Neuron (in vitro differentiated cells): ENCODE results near the gene COL6A1.

Source experiments
- H2AFZ ChIP-seq: one replicate; pipeline ENCODE4 v1.6.1; 2013; ENCODE audit warnings: low read depth, mild to moderate bottlenecking, inconsistent platforms, low read length, moderate library complexity
- H3K27me3 ChIP-seq: one replicate; pipeline ENCODE4 v1.6.1; 2013; ENCODE audit warnings: low read length; ENCODE audit not compliant: insufficient read depth
- H3K36me3 ChIP-seq: one replicate; pipeline ENCODE4 v1.6.1; 2013; ENCODE audit warnings: low read length; ENCODE audit not compliant: insufficient read depth
- H3K4me1 ChIP-seq: one replicate; pipeline ENCODE4 v1.6.1; 2013; ENCODE audit warnings: low read length; ENCODE audit not compliant: insufficient read depth
- H3K4me3 ChIP-seq: 2 replicates; pipeline ENCODE4 v1.5.1; 2013; ENCODE audit warnings: mild to moderate bottlenecking, low read length, moderate library complexity
- H3K9me3 ChIP-seq: one replicate; pipeline ENCODE4 v1.6.1; 2013; ENCODE audit warnings: low read length

COL6A1 gene

GRCh38 chr21:45941338-45941710 is 40.2 kb upstream of the COL6A1 start:
- Histone ChIP-seq H3K9me3 (no peaks in the 10 kb centered on the region), H3K4me1 (no peaks in the 10 kb centered on the region), H3K36me3 (no peaks in the 10 kb centered on the region), H3K4me3 (no peak overlapping the region), H3K27me3 (peaks cover 16% of the 10 kb centered on the region), H2AFZ (no peak overlapping the region)

GRCh38 chr21:45941717-45942546 is 39.6 kb upstream of the COL6A1 start:
- peaks cover 10% of the 10 kb centered on the region for H3K27me3 ChIP-seq
- no peak overlapping the region for H3K4me3 ChIP-seq
- no peak overlapping the region for H2AFZ ChIP-seq
- no peaks in the 10 kb centered on the region for H3K36me3 ChIP-seq
- no peaks in the 10 kb centered on the region for H3K4me1 ChIP-seq
- H3K9me3 ChIP-seq, result no peaks in the 10 kb centered on the region

- no peaks in the 10 kb centered on the region for H3K9me3 ChIP-seq
- H2AFZ ChIP-seq, result no peak overlapping the region
- H3K4me3 ChIP-seq, result no peak overlapping the region
- H3K4me1 ChIP-seq, result no peaks in the 10 kb centered on the region
- peaks cover 2% of the 10 kb centered on the region for H3K27me3 ChIP-seq
- no peaks in the 10 kb centered on the region for H3K36me3 ChIP-seq
Observed at GRCh38 chr21:45942755-45943629, 38.6 kb upstream of the COL6A1 start.

DNA sequence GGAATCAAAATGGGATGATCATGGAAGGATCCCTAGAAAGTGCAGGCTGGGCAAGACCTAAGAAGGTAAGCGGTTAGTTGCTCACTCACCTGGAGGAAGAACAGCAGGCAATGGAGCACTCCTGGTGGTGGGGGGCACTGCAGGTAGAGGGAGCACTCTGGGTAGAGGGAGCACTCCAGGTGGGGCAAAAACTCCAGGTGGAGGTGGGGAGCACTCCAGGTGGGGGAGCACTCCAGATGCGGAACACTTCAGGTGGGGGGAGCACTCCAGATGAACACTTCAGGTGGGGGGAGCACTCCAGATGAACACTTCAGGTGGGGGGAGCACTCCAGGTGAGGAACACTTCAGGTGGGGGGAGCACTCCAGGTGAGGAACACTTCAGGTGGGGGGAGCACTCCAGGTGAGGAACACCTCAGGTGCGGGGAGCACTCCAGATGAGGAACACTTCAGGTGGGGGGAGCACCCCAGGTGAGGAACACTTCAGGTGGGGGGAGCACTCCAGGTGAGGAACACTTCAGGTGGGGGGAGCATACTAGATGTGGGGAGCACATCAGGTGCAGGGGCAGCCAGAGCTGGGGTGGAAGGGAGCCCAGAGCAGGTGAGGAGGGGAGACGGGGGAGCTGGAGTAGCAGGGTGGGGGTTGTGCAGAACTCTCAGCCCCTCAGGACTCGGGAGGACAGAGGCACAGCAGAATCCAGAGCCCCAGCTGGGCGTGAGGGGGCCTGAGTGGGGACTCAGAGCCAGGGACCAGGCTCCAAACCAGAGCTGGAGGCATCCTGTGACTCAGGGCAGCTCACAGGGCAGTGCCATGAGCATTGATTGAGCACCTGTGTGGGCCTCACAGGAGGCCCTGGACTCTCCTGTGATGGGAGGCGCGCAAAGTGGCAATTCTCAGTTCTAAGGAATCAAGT is 37.7 kb upstream of the COL6A1 start:
- Histone ChIP-seq H3K9me3 (no peaks in the 10 kb centered on the region), H3K36me3 (no peaks in the 10 kb centered on the region), H3K4me1 (no peaks in the 10 kb centered on the region), H3K4me3 (no peak overlapping the region), H2AFZ (no peak overlapping the region), H3K27me3 (no peaks in the 10 kb centered on the region)

GRCh38 chr21:45944601-45945000 is 37.0 kb upstream of the COL6A1 start:
- Histone ChIP-seq H3K9me3 (no peaks in the 10 kb centered on the region), H3K36me3 (no peaks in the 10 kb centered on the region), H2AFZ (no peak overlapping the region), H3K27me3 (no peaks in the 10 kb centered on the region), H3K4me3 (no peak overlapping the region), H3K4me1 (no peaks in the 10 kb centered on the region)

DNA sequence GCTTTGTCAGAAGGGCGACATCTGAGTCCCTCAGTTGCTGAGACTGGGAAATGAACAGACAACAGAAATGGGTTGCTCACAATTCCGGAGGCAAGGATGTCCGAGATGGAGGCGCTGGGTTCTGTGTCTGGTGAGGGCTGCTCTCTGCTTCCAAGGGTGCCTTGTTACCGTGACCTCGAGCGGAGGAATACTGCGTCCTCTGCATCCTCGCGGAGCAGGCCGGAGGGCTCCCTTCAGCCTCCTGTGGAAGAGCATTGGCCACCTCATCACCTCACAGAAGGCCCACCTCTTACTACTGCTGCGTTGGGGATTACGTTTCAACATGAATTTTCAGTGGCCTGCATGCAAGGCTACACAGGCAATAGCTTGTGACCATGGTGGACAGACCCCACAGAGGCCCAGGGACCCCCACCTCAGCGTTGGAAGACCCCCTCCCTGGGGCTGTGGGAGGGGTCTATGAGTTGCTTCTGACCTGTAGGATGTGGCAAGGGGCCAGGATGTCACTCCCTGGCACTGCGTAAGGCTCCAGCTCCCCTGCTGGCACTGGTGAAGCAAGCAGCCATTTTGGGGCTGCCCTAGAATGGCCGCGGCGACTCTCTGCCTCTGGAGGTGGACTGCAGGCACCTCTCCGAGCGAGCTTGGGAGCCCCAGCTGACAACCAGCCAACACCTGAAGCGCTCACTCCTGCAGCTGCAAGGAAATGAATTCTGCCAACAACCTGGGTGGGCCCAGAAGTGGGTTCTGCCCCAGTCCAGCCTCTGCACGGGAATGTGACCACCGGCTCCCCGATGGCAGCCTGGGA is 36.3 kb upstream of the COL6A1 start:
- H2AFZ ChIP-seq, result no peak overlapping the region
- H3K4me1 ChIP-seq, result no peaks in the 10 kb centered on the region
- H3K9me3 ChIP-seq, result no peaks in the 10 kb centered on the region
- no peaks in the 10 kb centered on the region for H3K27me3 ChIP-seq
- no peaks in the 10 kb centered on the region for H3K36me3 ChIP-seq
- no peak overlapping the region for H3K4me3 ChIP-seq

DNA sequence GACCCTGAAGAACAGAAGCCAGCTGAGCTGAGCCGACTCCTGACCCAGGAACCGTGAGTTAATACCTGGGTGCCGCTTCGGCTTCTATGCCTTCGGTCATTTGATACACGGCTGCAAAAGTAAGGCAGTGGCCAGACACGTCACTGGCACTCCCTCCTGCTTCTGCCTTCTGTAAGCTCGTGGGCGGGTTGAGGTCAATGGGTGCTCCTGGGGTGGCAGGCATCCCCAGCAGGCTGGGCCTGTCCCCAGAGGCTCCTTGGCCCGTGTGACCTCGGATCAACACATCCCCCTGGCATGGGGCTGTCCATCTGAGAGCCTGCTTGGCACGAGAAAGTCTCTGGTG is 35.7 kb upstream of the COL6A1 start:
- no peaks in the 10 kb centered on the region for H3K36me3 ChIP-seq
- no peaks in the 10 kb centered on the region for H3K4me1 ChIP-seq
- H3K4me3 ChIP-seq, result no peak overlapping the region
- H2AFZ ChIP-seq, result no peak overlapping the region
- H3K9me3 ChIP-seq, result no peaks in the 10 kb centered on the region
- H3K27me3 ChIP-seq, result no peaks in the 10 kb centered on the region

- no peaks in the 10 kb centered on the region for H3K9me3 ChIP-seq
- H3K36me3 ChIP-seq, result no peaks in the 10 kb centered on the region
- no peaks in the 10 kb centered on the region for H3K27me3 ChIP-seq
- no peaks in the 10 kb centered on the region for H3K4me1 ChIP-seq
- H2AFZ ChIP-seq, result no peak overlapping the region
- H3K4me3 ChIP-seq, result no peak overlapping the region
Observed at GRCh38 chr21:45947296-45947695, 34.3 kb upstream of the COL6A1 start.

- Histone ChIP-seq H3K9me3 (no peaks in the 10 kb centered on the region), H3K27me3 (no peaks in the 10 kb centered on the region), H3K4me1 (no peaks in the 10 kb centered on the region), H3K36me3 (no peaks in the 10 kb centered on the region), H2AFZ (no peak overlapping the region), H3K4me3 (no peak overlapping the region)
Observed at GRCh38 chr21:45947716-45948255, 33.8 kb upstream of the COL6A1 start.

- Histone ChIP-seq H3K9me3 (no peaks in the 10 kb centered on the region), H3K4me3 (no peak overlapping the region), H3K27me3 (peaks cover 2% of the 10 kb centered on the region), H3K4me1 (no peaks in the 10 kb centered on the region), H2AFZ (no peak overlapping the region), H3K36me3 (no peaks in the 10 kb centered on the region)
Observed at GRCh38 chr21:45948576-45949141, 32.9 kb upstream of the COL6A1 start.

- Histone ChIP-seq H2AFZ (no peak overlapping the region), H3K9me3 (no peaks in the 10 kb centered on the region), H3K4me1 (no peaks in the 10 kb centered on the region), H3K27me3 (peaks cover 2% of the 10 kb centered on the region), H3K36me3 (no peaks in the 10 kb centered on the region), H3K4me3 (no peak overlapping the region)
Observed at GRCh38 chr21:45949928-45950739, 31.4 kb upstream of the COL6A1 start.
